Upper lobe of left lung (tissue), 6 donors: ENCODE results near the gene CEACAM19. TPM values are rescaled to one million over a fixed set of nuclear protein-coding genes. Genes with fewer than 3 reads are reported as not detected.

ENCODE experiments used
- ATAC-seq, 2 donors: fragments of 200-7000 bp; cut with Tn5 transposase; one replicate each; pipeline ENCODE4 v1.9.1; 2022; ENCODE audit warnings: mild to moderate bottlenecking in 2 of 2, moderate library complexity in 2 of 2; ENCODE audit not compliant: low FRiP score in 2 of 2
- DNase-seq, 2 donors: peaks; one replicate each; pipeline ENCODE4 v3.0.0-alpha.2; 2019 to 2020
- H3K27ac ChIP-seq, 4 donors: fragments of 200-600 bp; sonication (generic); one replicate each; pipeline ENCODE4 v1.5.1; 2016 to 2019
- H3K27me3 ChIP-seq, 4 donors: fragments of 200-600 bp; sonication (generic); one replicate each; pipeline ENCODE4 v1.5.1; 2017 to 2019
- H3K36me3 ChIP-seq, 4 donors: fragments of 200-600 bp; sonication (generic); one replicate each; pipeline ENCODE4 v1.5.1; 2016 to 2019
- H3K4me1 ChIP-seq, 4 donors: fragments of 200-600 bp; sonication (generic); one replicate each; pipeline ENCODE4 v1.5.1; 2018 to 2019
- H3K4me3 ChIP-seq, 4 donors: fragments of 200-600 bp; sonication (generic); one replicate each; pipeline ENCODE4 v1.5.1; 2017 to 2019; ENCODE audit warnings: mild to moderate bottlenecking in 2 of 4, moderate library complexity in 1 of 4
- H3K9me3 ChIP-seq, 4 donors: fragments of 200-600 bp; sonication (generic); one replicate each; pipeline ENCODE4 v1.5.1; 2018 to 2019
- EP300 ChIP-seq, 4 donors: sonication (generic); formaldehyde crosslinking; IDR thresholded peaks; one replicate each; pipeline ENCODE4 v1.5.1; 2017; ENCODE audit warnings: antibody characterized with exemption in 4 of 4, control low read depth in 2 of 4
- POLR2A ChIP-seq, 4 donors: fragments of 450-650 bp; IDR thresholded peaks; one replicate each; pipeline ENCODE4 v1.5.1; 2016 to 2017; ENCODE audit warnings: antibody characterized with exemption in 4 of 4, mild to moderate bottlenecking in 2 of 4
- POLR2AphosphoS5 ChIP-seq, 2 donors: sonication (generic); formaldehyde crosslinking; IDR thresholded peaks; one replicate each; pipeline ENCODE4 v1.5.1; 2017; ENCODE audit warnings: antibody characterized with exemption in 2 of 2
- WGBS, 2 donors: methylation state at CpG; one replicate each; pipeline ENCODE4 v1.1.5; 2017 to 2018; 5-methylcytosine and 5-hydroxymethylcytosine counted together
- total RNA-seq, 6 donors: library from RNA; depleted of rRNA in 4 of 6; stranded (reverse); fragments of >200 nt in 4 of 6; gene quantifications; one replicate each; pipeline versions ENCODE4 v1.1.0 to v1.2.1, GENCODE V29; 2016 to 2021
- TF ChIP-seq, protein P1 (sequence below), 6 experiments: fragments of 450-650 bp in 4 of 6; fragments of 200-600 bp in 2 of 6; sonication (generic) in 2 of 6; IDR thresholded peaks; one replicate each; pipeline ENCODE4 v1.5.1; 2016 to 2019; ENCODE audit warnings: antibody characterized with exemption in 6 of 6
- donor health status: DM: no; HTN: no; CAD: no; lungs with moderate emphysema.
- donor health status: DM: no; HTN: yes; CAD: no; lungs with severe emphysema.

CEACAM19 gene
- total RNA-seq, 6 donors from 2014 or later = 2.8 to 13.6 (median 7.2) TPM

GRCh38 chr19:44696939-44697669 is 25.8 kb downstream of the CEACAM19 start:
- TF ChIP-seq POLR2A (IDR thresholded peaks at IDR 0.05) = peak in 1 of 4 donors; percentile 12
- no peak for TF ChIP-seq POLR2AphosphoS5 (IDR thresholded peaks at IDR 0.05)
- no peaks in the 10 kb centered on the region for H3K27me3 ChIP-seq
- peaks cover 19 to 40% (median 26%) of the 10 kb centered on the region in 4 donors for H3K4me1 ChIP-seq
- H3K4me3 ChIP-seq = no peak overlapping the region
- H3K9me3 ChIP-seq = no peaks in the 10 kb centered on the region
- ATAC-seq (peak in 1 of 2 donors; percentile 41), DNase-seq (peak; percentile 64 to 70)
- whole genome bisulfite sequencing, 2 donors = 44 to 60% methylated on average over 16 to 22 of the region's 22 CpGs
- H3K27ac ChIP-seq = peak overlapping the region in 1 of 4 donors; percentile 7
- no peaks in the 10 kb centered on the region for H3K36me3 ChIP-seq

GRCh38 chr19:44697670-44698034 is 26.4 kb downstream of the CEACAM19 start:
- WGBS, 2 donors = 80 to 85% methylated on average over 4 of the region's 4 CpGs

DNA sequence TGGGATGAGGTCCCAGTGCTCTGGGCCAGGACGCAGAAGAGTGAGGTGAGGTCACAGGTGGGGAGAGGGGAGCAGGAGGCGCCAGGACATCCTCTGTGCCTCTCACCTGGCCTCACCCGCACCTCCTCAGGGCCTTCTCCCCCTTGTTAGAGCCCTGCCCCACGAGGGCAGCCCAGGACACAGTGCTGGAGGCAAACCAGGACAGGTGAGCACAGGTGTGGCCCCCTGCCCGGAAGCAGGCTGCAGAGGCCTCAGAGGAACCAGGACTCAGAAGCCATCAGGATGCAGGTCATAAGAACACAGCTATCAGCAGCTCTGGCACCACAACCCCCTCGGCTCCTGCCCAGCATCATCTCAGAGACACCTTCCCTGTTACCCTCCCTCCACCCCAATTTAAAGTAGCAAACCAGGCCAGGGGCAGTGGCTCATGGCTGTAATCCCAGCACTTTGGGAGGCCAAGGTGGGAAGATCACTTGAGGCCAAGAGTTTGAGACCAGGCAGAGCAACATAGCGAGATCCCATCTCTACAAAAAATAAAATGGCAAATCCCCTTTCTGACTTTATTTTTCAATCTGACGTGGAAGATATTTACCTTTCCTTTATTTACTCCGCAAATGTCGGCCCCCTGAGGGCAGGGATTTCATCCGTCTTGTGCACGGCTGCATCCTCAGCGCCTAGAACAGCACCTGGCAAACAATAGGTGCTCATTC is 27.4 kb downstream of the CEACAM19 start, which contains the start of gene CEACAM16:
CEACAM16 (plus strand) TSS at position 660 of the 710 bp plus-strand sequence. CDS start 2,306 bp downstream, outside the sequence.
- peak in 1 of 2 donors; percentile 40 for DNase-seq
- ATAC-seq = no peak
- WGBS, 2 donors = 76 to 84% methylated on average over 13 of the region's 13 CpGs

More at GRCh38 chr19:44697670-44698034, 26.4 kb downstream of the CEACAM19 start:
- Histone ChIP-seq H3K9me3 (no peaks in the 10 kb centered on the region), H3K4me3 (no peak overlapping the region), H3K27ac (peak overlapping the region in 1 of 4 donors; percentile 7), H3K27me3 (no peaks in the 10 kb centered on the region), H3K4me1 (peaks cover 14 to 35% (median 21%) of the 10 kb centered on the region in 4 donors), H3K36me3 (no peaks in the 10 kb centered on the region)
- TF ChIP-seq POLR2AphosphoS5 (IDR thresholded peaks at IDR 0.05) = no peak
- TF ChIP-seq POLR2A (IDR thresholded peaks at IDR 0.05) = no peak
- TF ChIP-seq, protein P1, sequence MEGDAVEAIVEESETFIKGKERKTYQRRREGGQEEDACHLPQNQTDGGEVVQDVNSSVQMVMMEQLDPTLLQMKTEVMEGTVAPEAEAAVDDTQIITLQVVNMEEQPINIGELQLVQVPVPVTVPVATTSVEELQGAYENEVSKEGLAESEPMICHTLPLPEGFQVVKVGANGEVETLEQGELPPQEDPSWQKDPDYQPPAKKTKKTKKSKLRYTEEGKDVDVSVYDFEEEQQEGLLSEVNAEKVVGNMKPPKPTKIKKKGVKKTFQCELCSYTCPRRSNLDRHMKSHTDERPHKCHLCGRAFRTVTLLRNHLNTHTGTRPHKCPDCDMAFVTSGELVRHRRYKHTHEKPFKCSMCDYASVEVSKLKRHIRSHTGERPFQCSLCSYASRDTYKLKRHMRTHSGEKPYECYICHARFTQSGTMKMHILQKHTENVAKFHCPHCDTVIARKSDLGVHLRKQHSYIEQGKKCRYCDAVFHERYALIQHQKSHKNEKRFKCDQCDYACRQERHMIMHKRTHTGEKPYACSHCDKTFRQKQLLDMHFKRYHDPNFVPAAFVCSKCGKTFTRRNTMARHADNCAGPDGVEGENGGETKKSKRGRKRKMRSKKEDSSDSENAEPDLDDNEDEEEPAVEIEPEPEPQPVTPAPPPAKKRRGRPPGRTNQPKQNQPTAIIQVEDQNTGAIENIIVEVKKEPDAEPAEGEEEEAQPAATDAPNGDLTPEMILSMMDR (IDR thresholded peaks at IDR 0.05) = no peak
- TF ChIP-seq EP300 (IDR thresholded peaks at IDR 0.05) = no peak
- ATAC-seq (no peak), DNase-seq (peak in 1 of 2 donors; percentile 30)

GRCh38 chr19:44700547-44700946 is 29.3 kb downstream of the CEACAM19 start:
- TF ChIP-seq EP300 (IDR thresholded peaks at IDR 0.05) = no peak
- TF ChIP-seq POLR2AphosphoS5 (IDR thresholded peaks at IDR 0.05) = no peak
- TF ChIP-seq, protein P1 (IDR thresholded peaks at IDR 0.05) = no peak
- no peak for TF ChIP-seq POLR2A (IDR thresholded peaks at IDR 0.05)
- Histone ChIP-seq H3K36me3 (no peaks in the 10 kb centered on the region), H3K9me3 (no peaks in the 10 kb centered on the region), H3K4me3 (no peak overlapping the region), H3K27me3 (no peaks in the 10 kb centered on the region), H3K27ac (no peak overlapping the region), H3K4me1 (peaks cover 0 to 12% (median 7%) of the 10 kb centered on the region in 4 donors)
- 93 to 94% methylated on average over 5 of the region's 5 CpGs for WGBS, 2 donors
- ATAC-seq (no peak), DNase-seq (no peak)

More for the DNA sequence above, 27.4 kb downstream of the CEACAM19 start, which contains the start of gene CEACAM16:
- H3K4me1 ChIP-seq = peaks cover 9 to 26% (median 16%) of the 10 kb centered on the region in 4 donors
- TF ChIP-seq POLR2AphosphoS5 (IDR thresholded peaks at IDR 0.05) = no peak
- no peak for TF ChIP-seq EP300 (IDR thresholded peaks at IDR 0.05)
- TF ChIP-seq, protein P1 (IDR thresholded peaks at IDR 0.05) = no peak
- no peak for TF ChIP-seq POLR2A (IDR thresholded peaks at IDR 0.05)
- H3K36me3 ChIP-seq = no peaks in the 10 kb centered on the region
- no peaks in the 10 kb centered on the region for H3K9me3 ChIP-seq
- H3K27me3 ChIP-seq = no peaks in the 10 kb centered on the region
- H3K27ac ChIP-seq = no peak within 1 kb of the TSS
- no peak within 1 kb of the TSS for H3K4me3 ChIP-seq

- H3K9me3 ChIP-seq = no peaks in the 10 kb centered on the region
- no peaks in the 10 kb centered on the region for H3K27me3 ChIP-seq
- ATAC-seq (no peak), DNase-seq (peak in 1 of 2 donors; percentile 52)
- H3K4me3 ChIP-seq = no peak overlapping the region
- WGBS, 2 donors = 86 to 90% methylated on average over 11 of the region's 15 CpGs
- TF ChIP-seq, protein P1 (IDR thresholded peaks at IDR 0.05) = no peak
- no peak for TF ChIP-seq EP300 (IDR thresholded peaks at IDR 0.05)
- TF ChIP-seq POLR2AphosphoS5 (IDR thresholded peaks at IDR 0.05) = no peak
- TF ChIP-seq POLR2A (IDR thresholded peaks at IDR 0.05) = no peak
- H3K4me1 ChIP-seq = peaks cover 0 to 7% (median 2%) of the 10 kb centered on the region in 4 donors
- no peaks in the 10 kb centered on the region for H3K36me3 ChIP-seq
- no peak overlapping the region for H3K27ac ChIP-seq
Measured at GRCh38 chr19:44701228-44701627, 29.9 kb downstream of the CEACAM19 start.
